Measurements from ENCODE around the gene ZNF827.

The ZNF827 gene

GRCh38 chr4:145891958-145892357 lies 46.7 kb downstream of the ZNF827 start:
- no peak for DNase-seq (ENCODE audit: low spot score)

DNA sequence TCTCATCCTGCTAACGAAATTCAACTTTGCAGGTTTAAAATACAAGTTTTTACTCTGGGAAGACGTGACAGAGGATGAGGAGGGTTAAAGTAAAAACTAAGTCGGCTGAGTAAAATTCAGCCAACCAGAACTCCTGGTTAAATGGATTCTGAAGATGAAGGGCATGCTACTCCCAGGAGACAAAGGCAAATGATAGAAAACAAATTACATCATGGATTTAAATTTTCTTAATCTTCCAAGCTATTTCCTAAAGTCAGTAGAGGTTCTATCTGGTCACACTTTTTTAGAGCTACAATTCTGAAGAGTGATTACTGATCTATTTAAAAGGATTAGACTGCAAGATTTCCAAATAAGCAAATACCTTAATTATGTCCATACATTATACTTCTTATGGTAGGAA lies 47.9 kb downstream of the ZNF827 start:
- DNase-seq (ENCODE audit: low spot score) = no peak

DNA sequence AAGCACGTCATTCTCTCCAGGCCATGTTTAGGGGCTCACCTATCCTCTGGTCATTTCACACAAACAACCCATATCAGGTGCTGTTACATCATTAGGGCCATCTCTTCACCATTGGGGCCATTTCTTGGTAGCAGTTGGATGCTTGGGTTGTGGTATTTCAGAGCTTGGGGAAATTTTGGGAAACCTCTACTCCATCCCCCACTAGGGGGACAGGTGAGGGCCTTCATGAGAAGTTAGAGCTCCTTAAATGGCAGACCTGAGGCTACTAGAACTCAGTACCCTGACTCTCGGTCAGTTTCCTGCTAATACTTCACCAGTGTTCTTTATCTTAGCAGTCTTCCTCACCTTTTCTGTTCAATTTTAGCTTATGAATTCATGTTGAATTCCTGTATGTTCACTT lies 50.2 kb downstream of the ZNF827 start:
- DNase-seq (ENCODE audit: low spot score) = no peak

- DNase-seq (ENCODE audit: low spot score) = no peak
Observed at GRCh38 chr4:145887241-145887991, 51.2 kb downstream of the ZNF827 start.

DNA sequence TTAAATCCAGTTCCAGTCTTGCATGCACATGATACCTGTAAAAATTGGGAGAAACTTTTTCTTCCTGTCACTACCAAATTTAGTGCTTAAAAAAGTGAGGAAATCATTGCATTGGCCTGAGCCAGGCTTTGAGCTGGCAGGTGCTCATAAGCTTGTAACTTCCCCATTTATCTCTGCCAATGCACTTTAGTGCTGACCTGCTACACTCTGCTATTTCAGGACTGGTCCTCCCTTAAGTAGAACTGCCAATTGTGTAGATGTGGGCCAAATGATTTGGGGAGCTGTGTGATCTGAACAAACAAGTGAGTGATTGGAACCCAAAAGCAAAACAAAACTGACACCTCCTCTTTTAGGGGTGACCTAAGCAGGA lies 51.8 kb downstream of the ZNF827 start:
- DNase-seq (ENCODE audit: low spot score) = no peak

GRCh38 chr4:145885666-145886065 lies 53.0 kb downstream of the ZNF827 start:
- DNase-seq (ENCODE audit: low spot score) = no peak

GRCh38 chr4:145884775-145885174 lies 53.8 kb downstream of the ZNF827 start:
- no peak for DNase-seq (ENCODE audit: low spot score)

DNA sequence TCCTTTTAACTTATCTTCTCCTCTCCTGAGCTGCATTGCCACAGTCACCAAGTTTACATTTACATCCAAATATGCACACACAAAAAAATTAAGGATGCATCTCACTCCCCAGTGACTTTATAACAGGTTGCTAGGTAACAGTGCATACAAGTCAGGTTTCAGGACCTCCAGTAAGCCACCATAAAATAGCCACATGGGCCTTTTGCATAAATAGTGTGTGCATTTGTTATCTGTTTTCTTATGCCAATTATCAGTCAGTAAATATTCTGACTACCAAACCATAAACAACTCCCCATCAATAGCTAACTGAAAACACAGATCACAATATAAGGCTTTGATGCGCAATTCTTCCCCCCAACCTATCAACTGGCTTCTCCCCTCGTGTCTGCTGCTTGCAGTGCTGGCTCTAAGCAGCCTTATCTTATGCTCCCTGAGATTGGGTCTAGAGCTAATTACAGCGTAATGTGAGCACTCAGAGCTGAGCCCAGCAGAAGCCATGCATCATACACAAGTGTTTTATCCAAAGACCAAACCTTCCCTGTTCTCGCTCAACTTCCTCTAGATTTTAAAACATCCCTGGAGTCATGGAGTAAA lies 55.4 kb downstream of the ZNF827 start:
- no peak for DNase-seq (ENCODE audit: low spot score)

- no peak for DNase-seq (ENCODE audit: low spot score)
Observed at GRCh38 chr4:145882604-145883003, 56.0 kb downstream of the ZNF827 start.

DNA sequence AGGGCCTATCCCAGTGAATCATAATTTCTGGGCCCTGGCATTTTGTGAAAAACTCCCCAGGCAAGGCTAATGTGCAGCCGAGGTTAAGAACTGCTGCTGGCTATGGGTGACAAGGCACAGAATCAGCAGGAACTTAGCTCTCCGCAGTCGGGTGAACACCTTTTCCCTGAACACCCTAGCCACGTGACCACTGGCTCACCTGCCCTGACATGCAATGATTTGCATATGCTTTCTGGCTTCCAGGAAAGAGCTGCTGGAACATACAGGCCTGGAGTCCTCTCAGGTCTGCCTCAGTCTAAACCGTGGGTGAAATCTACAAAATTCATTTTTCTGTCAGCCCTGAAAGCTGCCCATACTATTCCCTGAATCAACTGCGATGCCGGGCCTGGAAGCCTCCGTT lies 56.6 kb downstream of the ZNF827 start:
- no peak for DNase-seq (ENCODE audit: low spot score)

DNA sequence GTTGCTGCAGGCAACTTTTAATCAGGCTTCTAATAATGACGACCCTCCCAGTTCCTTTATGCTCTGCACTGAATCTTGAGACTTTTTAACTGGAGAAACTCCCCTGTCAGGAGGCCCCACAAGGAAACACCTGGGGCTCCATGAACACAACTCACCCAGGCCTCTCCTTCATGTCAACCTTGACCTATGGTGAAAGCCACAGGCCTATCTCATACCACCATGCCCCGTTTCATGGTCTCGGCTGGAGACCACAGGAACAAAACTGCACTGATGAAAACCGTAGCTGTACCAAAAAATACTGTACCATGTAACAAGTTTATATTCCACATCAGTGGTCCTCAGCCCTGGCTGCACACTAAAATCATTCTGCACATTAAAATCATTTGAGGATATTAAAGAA lies 57.0 kb downstream of the ZNF827 start:
- no peak for DNase-seq (ENCODE audit: low spot score)

DNA sequence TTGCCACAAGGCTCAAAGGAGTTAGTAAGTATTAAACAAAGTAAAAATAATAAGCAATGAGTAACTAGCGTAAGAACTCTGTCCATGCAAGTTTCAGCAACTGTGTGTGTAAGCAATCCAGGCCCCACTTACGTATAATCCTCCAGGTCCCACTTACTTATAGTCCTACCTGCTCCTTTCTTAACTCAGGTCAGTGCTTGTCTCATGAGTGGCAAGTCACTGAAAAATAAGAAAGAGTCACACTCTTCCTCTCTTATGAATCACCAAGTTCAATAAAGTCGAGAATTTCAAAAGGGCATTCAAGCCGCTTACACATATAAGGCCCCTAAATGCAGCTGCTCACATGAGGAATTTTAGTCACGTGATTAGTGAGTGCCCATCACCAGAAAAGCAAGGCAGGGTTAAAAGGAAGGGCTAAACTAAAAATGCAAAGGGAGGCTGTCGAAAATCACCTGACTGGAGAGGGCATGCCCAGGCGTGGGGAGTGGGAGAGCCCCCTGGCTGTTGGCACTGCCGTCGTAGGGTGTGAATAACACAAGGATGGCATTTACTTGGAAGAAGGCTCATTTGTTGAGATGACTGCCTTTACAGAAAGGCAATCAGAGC lies 58.2 kb downstream of the ZNF827 start:
- DNase-seq (ENCODE audit: low spot score) = no peak

GRCh38 chr4:145879598-145879997 lies 59.0 kb downstream of the ZNF827 start:
- DNase-seq (ENCODE audit: low spot score) = no peak

GRCh38 chr4:145878501-145879435 lies 59.9 kb downstream of the ZNF827 start:
- no peak for DNase-seq (ENCODE audit: low spot score)

DNA sequence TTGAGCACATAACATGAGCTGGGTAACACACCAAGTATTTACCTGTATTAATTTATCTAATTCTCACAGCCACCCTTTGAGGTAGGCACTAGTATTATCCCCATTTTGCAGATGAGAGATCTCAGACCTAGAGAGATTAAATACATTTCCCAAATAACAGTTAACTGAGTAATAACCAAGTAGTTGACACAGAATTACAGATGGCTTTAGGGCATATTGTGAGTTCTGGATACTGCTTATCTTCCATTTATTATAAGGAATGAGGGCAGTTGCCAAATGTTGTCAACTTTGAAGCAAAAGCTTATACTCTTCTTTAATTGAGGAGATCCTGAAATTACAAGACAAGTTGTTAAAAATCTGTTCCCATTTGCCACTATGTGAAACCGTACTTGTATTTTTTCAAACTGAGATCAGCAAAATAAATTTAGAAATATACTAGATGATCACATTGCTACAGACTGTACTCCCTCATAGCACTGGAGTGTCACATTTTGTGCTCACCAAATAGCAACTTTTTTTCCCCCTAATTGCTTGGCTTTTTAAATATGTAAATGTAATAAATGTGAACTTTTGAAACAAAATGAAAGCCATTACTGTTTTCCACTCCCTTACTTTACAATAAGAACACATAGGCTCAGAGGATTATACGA lies 62.0 kb downstream of the ZNF827 start:
- no peak for DNase-seq (ENCODE audit: low spot score)

DNA sequence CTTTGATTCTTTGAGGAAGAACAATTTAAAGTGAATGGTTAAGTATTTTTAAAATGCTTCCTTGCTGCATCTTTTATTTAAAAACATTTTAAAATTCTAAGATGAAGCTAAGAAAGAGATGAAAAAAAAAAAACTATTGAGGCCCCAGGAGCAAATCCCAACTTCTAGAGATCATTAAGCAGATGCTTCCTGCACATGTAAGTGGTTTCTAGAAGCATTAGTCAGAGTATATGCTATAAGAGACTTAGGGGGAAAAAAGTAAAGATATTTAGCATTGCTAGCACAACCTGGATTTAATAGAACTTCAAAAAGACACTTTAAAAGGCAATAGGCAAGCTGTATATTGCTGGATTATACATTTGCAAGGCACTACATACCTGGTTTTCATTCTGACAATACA lies 64.7 kb downstream of the ZNF827 start:
- DNase-seq (ENCODE audit: low spot score) = no peak

DNA sequence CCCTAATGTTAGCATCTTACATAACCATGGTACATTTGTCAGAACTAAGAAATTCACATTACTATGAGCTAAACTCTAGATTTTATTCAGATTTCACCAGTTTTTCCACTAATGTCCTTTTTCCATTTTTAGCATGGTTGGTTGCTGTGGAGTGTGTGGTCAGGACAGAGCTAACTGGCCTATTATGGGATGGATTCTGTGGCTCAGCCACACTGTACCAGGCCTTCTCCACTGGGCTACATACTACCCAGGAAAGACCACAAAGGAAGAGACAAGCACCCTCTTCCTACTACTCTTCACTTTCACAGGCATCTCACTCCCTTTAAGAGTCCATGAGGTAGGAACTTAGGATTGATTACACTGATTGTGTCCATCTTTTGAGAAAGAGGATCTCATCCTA lies 67.4 kb downstream of the ZNF827 start:
- no peak for DNase-seq (ENCODE audit: low spot score)

DNA sequence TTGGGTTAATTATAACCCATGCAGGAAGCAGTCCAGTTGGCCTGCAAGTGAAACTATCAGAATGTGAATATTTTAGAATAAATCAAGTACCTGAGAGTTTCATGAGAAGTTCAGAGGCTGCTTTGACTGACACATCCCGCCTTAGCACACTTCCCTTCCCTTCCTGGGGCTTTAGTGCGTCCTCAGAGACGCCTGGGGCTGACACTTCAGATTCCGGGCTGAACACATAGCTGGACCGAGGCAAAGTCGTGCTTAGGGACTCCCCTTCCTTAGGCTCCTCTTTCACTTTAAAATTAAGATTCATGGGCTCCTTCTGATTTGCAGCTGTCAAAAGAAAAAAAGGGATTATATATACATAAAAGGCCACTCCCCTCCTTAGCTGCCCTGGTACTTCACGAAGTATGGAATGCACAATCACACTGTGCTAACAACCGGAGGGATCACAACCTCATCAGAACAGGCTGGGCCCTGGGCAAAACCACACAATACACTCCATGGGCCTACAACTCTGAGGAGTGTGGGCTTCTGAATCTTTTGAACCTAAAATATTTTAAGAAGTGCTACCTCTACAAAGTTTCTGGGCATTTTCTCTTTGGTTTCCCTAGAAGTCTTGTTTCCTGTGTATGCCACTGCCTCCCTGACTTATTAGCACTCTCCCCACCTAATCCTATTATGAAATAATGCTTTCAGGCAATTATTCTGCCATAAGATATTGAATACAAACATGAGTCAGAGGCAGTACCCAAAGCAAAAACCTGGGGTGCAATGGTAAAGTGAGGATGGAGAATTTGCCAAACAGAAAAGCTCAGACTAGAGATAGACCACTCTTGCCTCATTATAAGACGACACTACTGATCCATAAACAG lies 68.2 kb downstream of the ZNF827 start:
- DNase-seq (ENCODE audit: low spot score) = no peak

DNA sequence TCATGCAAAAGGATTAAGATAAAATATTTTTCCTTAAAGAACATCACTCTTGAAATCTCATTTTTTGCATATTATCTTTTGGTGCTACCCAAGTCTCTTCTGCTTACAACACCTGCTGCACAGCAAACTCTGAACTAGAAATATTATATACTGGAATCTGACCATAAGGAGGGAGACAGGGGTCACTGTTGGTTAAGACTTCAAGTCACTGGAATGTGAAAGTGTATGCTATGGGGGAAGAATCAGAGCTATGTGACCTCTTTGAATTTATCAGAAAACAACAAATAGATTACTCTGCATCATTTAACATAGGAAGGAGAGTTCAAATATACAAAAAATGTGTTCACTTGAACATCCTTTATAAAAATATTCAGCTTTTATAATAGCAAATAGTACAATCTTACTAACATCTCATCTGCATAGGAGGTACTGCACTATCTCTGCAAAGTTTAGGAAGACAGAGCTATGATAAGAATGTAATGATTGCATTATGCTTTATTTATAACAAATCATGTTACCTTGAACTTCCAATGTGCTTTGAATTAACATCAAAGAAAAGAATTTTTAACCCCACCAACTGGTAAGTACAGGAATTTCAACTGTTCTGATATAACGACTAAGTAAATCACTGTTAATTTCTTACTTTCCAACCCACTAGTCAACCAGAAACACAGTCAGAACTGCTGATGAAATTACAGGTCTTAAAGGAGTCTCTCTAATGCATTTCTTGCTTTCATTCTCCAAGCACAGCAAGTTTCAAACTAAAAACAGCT lies 69.8 kb downstream of the ZNF827 start:
- DNase-seq (ENCODE audit: low spot score) = no peak

DNA sequence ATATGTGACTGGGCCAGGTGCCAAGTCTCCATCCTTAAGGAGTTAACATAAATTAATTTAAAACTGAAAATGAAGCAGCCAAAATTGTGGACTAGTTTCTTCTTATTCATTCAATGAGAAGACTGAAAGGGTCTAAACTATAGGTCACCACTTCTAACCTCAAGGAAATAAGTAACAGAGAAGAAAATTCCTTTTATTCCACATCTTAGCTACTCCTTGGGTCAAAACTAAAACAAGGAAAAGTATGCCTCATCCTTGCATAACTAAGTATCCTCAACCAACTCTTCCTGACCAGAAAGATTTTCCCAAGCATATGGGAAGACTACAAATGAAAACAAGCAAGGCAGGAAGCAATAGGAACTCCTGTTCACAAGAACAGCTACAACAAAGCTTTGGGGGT lies 71.2 kb downstream of the ZNF827 start:
- DNase-seq (ENCODE audit: low spot score) = no peak
